GM18526 (cell line): ENCODE data around the gene DPM1.

ENCODE experiments used
- POLR2A ChIP-seq: IDR thresholded peaks from 3 replicates; pipeline ENCODE4 v1.6.1; 2011; ENCODE audit not compliant: insufficient read length; ENCODE audit errors: extremely low read depth

Gene DPM1

DNA sequence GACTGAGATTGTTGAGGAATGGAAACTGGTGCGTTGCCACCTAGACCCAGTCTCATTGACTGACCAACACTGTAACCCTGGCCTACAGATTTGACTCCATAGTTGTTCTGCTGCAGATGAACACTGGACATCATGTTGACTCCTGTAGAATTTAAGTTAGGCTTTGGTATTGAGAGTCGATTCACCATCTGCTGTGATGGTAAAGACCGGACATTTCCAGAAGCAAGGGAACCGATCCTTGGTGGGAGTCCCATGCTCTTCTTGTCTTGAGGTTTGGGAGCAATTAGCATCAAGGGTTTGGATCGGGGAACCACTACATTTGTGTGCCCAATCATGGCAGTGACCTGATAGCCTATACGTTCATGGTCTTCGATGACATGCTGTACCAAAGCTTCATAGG, 64.7 kb downstream of the DPM1 start:
- no peak for TF ChIP-seq POLR2A

DNA sequence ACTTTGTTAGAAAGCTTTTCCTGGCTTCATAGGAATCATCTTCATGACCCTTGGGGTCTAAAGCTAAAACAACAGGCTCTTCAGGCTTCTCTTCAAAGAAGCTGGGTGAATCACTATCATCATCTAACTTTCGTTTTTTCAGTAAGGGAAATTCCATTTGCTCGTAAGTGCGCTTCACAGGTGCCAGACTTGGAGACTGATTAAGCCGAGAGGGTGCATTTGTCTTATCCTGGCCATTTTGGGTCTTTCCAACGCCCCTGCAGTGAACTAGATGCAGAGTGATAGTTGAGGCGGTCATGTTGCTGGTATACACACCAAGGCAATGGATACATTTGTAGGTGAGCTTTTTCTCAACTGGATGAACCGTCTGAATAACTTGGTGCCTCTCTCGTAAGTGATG, 65.9 kb downstream of the DPM1 start:
- TF ChIP-seq POLR2A: no peak

DNA sequence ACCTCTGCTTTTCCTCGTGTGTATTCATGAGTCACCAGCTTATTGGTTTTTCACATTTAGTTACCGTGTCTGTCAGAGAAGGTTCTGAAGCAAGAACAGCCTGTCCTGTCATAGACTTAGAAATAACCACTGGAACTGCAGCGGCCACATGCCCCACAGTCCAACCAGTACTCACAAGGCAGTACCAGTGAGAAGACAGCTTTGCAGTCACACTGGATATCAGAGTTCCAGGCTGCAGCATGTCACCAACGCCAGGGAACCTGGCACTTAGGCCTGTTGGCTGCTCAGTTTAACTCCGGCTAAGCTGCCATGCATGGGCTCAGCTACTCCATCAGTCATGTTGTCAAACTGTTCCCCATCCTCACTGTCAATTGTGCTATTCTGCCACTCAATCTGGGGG, 67.2 kb downstream of the DPM1 start:
- TF ChIP-seq POLR2A: no peak

DNA sequence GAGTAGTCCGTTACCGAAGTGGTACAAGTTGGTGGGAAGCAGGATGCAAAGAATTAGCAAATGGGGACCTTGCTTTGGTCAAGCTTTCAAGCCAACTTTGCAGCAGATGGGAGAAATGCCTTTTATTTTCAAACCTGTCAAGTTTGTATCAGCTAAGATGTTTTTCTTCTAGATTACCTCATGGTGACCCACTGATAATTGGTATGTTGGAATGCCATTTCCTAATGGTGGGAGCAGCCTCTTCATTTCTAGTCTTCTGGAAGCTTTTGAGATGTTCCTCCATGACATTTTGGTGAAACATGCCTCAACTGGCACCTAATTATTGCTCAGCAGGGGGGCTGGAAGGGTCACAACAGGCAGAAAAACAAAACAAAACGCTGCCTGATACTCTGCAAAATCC, 70.8 kb downstream of the DPM1 start:
- TF ChIP-seq POLR2A: no peak

DNA sequence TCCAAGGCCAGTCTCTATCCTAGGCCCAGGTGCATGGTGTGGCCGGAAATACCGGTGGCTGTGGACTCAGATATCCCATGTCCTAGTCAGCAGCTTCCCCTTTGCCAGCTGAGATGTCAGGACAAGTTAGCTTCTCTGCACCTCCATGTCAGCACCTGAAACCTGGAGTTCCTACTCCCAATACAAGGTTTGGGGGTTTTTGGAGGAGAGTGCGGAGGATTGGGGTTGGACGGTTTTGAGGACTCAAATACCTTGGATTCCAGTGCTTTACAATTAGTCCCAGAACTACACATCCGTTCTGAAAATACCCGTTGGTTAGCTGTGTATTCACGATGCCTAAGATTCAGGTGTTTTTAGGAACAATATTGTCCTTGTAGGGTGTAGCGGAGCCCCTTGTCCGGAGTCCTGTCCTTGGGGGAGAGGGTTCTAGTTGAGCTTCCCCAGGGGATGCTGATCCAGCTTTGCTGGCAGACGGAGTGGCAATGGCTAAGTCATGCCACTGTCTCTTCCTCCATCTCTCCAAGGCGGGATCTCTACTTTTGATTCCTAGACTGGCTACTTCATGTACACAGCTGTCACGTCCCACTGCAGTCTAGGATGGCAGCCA, 72.0 kb downstream of the DPM1 start:
- TF ChIP-seq POLR2A: no peak

DNA sequence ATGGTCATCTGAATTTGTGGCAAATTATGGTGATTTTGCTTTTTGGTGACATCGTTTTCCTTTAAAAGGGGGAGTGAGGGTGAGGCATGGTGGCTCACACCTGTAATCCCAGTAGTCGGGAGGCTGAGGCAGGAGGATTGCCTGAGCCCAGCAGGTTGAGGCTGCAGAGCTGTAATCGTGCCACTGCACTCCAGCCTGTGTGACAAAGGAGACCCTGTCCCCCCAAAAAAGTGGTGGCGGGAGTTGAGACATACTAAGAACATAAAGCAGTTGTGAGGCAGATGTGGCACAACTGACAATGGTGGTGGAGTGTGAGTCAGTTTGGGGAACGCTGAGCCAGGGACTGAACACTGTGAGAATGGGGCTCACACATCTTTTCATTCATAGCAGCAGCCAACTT, 72.6 kb downstream of the DPM1 start:
- TF ChIP-seq POLR2A: no peak

DNA sequence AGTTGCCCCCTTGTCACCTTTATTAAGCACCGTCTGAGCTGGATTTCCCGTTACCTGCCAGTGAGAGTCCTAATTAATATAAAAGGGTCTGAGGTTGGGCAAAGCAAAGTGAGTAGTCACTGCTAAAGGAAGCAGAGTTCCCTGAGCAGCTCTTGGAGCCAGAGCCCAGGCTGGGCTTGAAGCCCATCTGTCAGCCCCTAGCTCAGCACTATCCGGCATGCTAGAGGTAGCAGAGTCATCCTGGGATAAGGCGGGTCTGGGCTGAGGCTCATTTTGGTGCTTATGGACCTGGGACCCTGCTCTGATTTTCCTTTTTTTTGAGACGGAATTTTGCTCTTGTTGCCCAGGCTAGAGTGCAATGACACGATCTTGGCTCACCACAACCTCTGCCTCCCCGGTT, 73.3 kb downstream of the DPM1 start:
- no peak for TF ChIP-seq POLR2A
